ENCODE data around the gene FBXO42.

DNA sequence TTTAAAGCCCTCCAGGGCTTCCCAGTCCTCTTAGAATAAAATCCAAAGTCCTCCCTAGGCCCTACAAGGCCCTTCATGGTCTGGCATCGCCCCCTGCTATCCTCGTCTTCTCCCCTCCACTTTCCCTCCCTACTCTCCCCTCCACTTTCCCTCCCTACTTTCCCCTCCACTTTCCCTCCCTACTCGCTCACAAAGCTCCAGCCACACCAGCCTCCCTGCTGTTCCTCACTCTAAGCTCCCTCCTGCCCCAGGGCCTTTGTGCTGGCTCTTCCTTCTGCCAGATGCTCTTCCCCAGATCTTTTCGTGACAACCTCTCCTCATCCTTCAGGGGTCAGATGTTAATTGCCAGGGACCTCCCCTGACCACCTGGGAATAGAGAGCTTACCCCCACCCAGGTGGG lies 152.6 kb downstream of the FBXO42 start:
- no peak for TF ChIP-seq POLR2AphosphoS5 (IDR thresholded peaks at IDR 0.05)
- no peak for TF ChIP-seq CTCF (IDR thresholded peaks at IDR 0.05)

All from breast epithelium (tissue), 3 donors.